ENCODE data around the gene MPV17.
"Not testable (repeated sequence)": the region's sequence is repeated elsewhere in the genome, so short reads cannot be mapped to it uniquely, and the experiment has no call there.

MPV17 gene, protein sequence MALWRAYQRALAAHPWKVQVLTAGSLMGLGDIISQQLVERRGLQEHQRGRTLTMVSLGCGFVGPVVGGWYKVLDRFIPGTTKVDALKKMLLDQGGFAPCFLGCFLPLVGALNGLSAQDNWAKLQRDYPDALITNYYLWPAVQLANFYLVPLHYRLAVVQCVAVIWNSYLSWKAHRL

DNA sequence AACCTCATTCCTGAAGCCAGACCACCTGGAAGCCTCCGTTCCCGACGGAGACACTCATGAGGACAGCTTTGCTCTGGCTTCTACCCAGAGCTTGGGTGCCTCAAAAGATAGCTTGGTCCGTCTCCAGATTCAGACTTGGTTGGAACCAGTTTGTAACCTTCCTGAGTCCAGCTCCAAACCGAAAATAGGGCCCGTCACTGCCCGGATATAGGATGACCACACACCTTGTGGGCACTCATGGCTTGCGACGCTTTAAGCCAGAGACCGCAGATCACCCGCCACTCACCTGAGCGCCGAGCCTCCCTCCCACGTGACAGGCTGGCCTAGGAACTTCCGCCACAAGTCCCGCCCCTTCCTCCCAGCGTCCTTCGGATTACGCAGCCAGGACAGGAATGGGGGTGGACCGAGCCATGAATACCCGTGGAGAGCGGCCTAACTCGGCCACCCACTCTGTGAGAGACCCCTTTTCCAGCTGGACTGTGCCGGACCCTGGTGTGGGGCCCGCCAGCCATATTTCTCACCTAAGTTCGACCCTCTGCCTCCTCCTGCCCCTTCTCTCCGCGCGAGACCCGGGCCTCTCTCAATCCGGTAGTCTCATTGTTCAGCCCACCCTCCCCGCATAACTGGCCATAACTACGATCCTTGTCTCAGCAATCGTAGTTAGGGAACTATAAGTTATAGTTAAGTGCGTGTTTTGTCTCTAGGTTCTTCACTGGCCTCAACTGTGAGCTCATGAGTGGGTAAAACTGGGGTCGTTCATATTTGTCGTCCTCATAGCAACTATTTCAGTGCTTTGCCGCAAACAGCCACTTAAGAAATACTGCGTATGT lies at the start of gene MPV17:
TSS of gene MPV17 (minus strand) at position 332 of the 830 bp plus-strand sequence. CDS start 580 bp downstream, outside the sequence.
- DNase-seq: peak; percentile 72 to 77 (median 76)

DNA sequence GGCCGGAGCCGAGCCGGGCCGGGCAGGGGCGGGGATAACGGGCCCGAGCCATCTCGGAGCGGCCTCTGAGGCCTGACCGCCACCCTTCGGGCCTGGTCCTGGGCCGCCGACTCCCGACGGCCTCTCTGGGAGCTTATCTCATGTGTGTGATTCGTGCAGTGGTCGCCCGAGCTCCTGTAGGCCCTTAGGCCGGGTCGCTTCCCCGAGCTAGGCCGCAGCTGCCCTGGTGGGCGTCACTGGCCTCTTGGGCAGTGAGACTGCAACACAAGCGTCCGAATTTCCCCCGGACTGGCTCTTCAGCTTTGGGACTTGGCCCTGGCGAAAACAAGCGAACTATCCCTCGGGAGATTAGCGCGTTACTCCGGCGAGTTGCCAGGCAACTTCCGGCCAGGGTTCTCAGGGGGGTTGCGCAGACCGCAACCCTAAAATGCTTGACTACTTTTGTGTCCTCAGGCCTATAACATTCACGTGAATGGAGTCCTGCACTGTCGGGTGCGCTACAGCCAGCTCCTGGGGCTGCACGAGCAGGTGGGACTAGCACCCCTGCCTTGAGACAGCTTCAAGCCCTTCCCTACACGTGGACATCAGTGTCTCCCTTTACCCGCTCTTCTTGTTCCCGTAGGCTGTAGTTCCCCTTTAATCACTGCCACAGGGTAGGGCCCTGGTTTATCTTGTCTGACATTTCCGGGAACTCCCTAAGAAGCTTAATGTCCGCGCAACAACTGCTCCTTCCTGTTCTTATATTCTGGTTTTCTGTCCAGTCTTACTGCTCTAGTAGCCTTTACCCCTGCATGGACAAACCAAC lies 48.1 kb upstream of the MPV17 start:
- DNase-seq: no peak

DNA sequence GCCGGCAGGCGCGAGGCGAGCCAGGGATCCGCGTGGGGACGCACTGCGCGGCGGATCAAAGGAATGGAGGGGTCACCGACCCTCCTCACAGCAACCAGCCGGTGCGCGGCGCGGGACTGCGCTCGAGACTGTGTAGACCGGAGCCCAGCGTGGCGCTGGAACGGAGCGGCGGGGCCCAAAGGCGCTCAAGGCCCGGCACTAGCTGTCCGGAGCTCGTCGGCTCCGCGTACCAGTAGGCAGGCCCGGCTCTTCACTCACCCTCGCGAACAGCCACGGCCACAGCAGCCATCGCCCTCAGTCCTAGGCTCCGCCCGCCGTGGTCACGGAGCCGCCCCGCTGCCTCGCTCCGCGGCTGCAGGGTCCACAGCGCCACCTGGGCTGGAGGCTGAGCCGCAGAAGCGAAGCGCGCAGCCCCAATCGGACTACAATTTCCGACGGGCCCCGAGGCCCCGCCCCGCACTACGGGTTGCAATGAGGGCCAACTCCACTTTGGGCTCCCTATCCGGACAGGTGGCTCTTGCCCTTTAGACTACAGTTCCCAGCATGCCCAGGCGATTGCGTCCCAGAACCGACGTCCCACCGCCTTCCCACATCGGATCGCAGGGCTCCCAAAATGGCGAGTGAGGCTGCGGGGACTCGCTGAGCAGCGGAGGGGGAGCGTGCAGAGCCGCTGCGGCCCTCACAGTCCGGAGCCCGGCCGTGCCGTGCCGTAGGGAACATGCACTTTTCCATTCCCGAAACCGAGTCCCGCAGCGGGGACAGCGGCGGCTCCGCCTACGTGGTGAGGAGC lies 47.3 kb upstream of the MPV17 start, which contains the start of the genes EIF2B4 and SNX17:
TSS of gene EIF2B4 (minus strand) at position 313 of the 790 bp plus-strand sequence. CDS start at position 289, 24 bp downstream.
TSS of gene SNX17 (plus strand) at position 591 of the 790 bp plus-strand sequence. CDS start at position 719, 128 bp downstream.
- DNase-seq: peak; percentile 96 to 99 (median 98)

DNA sequence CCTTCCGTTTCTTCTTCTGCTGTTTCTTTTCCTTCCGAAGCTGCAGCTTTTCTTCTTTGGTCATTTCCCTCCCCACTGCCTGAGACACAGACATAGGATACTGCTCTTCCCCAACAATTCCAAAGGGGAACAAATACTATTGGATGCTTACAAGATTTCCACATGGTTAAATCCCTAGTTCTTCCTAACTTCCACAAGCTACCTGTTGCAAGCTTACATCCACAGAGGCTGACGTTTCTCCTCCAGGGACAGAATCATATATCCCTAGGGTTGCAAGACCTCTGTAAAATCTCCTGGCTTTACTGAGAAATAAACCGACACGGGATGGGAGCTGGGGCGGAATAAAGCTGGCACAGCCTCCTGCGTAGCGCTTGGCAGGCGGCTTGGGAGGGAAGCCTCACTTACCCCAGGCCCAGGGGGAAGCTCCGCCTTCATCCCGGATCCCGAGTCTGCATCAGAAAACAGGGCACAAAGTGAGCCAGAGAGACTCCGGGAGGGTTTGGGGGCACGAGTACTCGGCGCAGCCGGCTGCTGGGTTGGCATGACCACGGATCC lies 46.7 kb upstream of the MPV17 start:
- DNase-seq: no peak

DNA sequence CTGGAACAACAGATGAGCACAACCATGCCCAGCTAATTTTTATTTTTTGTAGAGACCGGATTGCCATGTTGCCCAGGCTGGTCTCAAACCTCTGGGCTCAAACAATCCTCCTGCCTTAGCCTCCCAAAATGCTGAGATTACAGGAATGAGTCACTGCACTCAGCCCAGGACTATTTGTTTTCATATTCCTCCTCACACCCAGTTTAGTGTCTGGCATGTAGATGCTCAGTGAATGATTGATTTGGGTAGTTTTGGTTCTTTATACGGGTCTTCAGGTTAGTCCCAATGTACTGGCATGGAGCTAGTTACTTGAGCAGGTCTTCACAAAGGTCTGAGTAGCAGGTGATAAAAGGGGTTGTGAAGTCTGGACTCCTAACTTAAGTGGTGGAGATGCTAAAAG lies 41.0 kb upstream of the MPV17 start:
- DNase-seq: no peak

DNA sequence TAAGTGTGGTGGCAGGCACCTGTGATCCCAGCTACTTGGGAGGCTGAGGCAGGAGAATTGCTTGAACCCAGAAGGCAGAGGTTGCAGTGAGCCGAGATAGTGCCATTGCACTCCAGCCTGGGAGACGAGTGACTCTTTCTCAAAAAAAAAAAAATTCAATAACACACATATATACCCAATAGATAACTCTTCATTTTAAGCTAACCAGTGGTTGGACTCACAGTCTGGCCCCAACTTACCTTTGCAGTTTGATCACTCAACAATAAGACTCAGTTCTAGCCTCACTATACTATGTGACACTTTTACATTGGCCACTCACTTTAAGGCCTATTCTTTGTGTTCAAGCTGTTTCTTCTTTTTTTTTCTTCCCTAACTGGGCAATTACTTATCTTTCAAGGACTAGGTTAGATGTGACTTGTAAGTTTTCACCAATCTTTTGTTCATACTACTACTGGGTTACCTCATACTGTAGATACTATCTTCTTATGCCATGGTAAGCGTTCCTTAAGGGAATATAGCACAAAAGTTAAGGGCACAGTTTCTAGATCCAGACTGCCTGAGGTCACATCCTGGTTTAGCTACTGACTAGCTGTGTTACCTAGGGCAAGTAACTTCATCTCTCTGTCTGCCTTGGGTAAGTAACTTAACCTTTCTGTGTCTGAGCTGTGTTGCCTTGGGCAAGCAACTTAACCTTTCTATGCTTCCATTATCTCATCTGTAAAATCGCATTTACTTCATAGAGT lies 40.0 kb upstream of the MPV17 start:
- DNase-seq: no peak

DNA sequence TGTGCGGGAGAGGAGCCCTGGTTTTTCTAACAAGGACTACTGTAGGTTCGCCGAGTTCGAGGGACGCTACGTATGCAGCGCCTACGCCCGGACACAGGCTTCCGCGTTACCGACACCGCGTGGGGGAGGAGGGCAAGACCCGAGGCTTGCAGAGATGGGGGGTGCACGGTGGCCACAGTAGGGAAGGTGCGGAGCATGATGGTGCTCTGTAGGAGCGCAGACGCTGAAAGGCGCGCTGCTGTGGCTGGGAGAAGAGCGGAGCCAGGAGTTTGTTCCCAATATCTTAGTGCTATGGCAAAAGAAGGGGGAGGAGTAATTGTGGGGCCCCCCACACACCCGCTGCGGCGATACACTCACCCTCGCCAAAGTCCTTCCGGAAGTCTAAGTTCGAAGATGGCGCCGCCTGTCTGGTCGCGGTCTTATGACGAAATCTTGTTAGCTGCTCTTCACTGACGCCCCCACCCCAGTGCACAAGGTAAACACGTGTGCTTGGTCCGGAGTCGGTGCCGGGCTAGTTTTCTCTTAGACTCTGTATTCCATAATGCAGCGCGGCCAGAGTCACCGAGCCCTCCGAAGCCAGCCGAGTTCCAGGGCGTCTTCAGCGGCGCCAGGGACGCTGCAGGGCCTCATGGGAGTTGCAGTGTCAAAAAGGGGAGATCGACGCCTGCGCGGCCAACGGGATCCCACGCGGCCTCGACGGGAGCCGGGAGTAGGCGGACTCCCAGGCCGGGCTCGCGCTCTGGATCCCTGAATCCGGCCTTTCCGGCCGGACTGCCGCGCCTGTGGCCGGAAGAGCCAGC lies 33.7 kb upstream of the MPV17 start, which contains the start of gene GTF3C2:
TSS of gene GTF3C2 (minus strand) at position 383 of the 800 bp plus-strand sequence. CDS start 13,210 bp downstream, outside the sequence.
- peak; percentile 70 to 81 (median 74) for DNase-seq

DNA sequence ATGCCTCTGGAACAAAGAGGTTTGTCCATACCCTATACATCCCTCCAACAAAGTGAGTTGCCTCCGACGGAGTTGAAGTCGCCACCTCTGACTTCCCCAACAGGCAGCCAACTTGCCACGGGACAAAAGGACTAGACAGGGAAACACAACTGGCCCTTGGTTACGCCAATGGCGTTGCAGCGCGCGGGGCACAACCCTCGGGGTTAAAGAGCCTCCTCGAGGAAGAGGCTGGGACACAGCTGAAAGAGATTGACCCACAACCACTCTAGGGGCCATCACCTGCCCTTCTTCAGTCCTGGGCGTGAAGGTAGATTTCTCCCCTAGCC lies 33.1 kb upstream of the MPV17 start:
- DNase-seq: peak in 1 of 4 experiments; percentile 49

DNA sequence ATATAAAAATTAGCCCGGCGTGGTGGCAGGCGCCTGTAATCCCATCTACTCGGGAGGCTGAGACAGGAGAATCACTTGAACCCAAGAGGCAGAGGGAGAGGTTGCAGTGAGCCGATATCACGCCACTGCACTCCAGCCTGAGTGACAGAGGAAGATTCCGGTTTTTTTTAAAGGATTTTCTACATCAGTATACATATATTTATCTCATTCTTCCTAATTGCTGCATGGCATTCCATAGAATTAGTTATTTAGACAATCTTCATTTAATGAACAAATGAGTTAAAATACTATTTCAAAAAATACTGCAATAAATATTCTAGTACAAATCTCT lies 31.7 kb upstream of the MPV17 start:
- no peak for DNase-seq

DNA sequence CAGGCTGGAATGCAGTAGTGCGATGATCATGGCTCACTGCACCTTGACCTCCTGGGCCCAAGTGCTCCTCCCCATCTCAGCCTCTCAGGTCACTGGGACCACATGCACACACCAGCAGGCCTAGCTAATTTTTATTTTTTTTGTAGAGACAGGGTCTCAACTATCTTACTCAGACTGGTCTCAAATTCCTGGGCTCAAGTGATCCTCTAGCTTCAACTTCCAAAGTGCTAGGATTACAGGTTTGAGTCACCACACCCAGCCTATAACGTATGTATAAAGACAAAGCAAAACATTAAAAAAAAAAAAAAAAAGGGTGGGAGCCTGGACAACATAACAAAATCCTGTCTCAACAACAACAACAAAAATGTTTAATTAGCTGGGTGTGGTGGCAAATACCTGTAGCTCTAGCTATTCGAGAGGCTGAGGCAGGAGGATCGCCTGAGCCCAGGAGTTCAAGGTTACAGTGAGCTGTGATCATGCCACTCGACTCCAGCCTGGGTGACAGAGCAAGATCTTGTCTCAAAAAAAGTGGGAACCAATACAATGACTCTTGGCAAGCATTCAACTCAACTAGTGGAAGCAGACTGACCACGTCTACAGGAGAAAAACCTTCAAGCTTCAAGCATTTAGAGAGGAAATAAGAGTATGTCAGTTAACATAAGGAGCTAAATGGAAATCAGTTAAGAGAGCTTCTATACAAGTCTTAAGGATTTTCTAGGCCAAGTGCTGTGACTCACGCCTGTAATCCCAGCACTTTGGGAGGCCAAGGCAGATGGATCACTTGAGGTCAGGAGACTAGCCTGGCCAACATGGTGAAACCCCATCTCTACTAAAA lies 31.1 kb upstream of the MPV17 start:
- no peak for DNase-seq

DNA sequence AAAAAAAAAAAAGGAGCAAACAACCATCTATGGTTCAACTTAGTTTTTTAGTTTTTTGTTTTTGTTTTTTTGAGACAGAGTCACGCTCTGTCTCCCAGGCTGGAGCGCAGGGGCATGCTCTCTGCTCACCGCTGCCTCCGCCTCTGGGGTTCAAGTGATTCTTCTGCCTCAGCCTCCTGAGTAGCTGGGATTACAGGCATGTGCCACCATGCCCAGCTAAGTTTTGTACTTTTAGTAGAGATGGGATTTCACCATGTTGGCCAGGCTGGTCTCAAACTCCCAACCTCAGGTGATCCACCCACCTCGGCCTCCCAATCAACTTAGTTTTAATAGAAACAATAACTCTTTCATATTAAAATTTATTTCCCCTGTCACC lies 30.5 kb upstream of the MPV17 start:
- DNase-seq: not testable (repeated sequence)

DNA sequence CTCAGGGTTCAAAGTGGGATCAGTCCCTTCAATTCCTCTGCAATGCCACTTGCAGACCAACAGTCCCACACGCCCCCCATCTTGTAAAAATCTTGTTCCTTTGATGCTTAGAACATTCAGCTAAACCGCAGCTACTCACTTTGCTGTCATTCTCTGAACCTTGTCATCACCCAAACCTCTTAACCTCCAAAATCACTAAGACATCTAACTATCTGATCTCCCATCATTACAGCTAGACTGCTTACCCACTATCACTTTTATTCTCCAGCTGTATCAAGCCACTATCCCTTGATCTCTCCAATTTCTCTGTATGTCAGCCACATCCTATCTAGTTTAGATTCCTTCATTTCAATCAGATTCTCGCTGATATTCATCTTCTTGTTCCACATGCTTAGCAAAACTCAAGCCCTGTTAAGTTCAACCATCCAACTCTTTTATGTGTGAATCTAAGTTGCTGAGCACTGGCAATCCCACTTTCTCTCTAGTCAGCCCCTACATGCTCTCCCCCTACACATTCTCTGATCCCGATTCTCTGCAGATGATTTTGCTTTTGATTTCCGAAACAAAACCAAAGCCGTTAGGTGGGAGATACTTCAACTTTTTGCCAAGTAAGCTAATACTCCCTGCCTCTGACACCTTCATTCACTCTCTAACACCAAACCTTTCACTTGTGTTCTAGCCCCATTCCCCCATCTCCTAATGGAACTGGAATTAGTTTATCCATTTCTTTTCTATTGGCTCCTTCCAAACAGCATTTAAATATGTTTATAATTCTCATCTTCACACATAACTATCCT lies 29.1 kb upstream of the MPV17 start:
- no peak for DNase-seq

DNA sequence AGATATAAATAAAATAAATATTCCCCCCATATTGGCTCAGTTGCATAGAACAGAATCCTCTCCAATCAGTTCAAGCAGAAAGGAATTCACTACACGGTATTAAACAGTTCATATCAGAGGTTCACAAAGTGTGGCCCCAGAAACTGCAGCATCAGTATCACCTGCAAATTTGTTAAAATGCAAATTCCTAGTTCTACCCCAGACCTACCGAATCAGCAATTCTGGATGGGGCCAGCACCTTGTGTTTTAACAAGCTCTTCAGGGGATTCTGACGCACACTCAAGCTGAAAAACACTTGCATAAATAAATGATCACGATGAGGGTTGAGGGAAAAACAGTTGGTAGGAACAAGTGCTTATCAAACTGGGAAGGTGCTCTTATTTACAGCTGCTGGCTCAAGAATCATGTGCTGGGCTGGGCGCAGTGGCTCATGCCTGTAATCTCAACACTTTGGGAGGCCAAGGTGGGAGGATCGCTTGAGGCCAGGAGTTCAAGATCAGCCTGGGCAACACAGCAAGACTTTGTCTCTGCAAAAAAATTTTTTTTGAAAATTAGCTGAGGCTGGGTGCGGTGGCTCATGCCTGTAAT lies 27.3 kb upstream of the MPV17 start:
- no peak for DNase-seq

DNA sequence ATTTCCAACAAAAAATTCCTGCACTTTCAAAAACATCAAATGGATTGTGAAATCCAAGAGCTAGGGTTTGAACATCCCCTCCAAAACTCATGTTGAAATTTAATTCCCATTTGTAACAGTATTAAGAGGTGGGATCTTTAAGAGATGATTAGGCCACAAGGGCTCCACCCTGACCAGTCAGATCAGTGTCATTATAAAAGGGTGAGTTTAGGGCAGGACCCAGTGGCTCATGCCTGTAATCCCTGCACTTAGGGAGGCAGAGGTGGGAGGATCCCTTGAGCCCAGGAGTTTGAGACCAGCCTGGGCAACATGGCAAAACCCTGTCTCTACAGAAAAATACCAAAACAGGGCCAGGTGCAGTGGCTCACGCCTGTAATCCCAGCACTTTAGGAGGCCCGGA lies 24.7 kb upstream of the MPV17 start:
- no peak for DNase-seq

DNA sequence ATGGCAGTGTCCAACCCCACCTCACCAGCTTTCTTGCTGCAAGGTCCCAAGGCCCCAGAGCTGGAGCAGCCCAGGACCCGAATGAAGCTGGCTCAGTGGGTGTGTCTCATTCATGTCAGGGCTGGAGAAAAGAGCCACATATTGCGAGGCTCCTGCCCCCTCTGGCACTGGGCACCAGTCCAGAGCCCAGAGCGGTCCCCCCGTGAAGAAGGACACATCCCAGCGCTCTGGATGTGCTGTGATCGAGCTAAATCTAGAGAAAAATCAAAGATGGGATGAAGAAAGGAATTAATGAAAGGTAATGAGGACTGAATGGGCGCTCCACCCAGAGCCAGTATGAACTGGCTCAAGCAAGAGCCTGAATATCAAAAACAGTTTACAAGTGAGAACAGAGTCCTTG lies 13.3 kb upstream of the MPV17 start:
- DNase-seq: no peak

DNA sequence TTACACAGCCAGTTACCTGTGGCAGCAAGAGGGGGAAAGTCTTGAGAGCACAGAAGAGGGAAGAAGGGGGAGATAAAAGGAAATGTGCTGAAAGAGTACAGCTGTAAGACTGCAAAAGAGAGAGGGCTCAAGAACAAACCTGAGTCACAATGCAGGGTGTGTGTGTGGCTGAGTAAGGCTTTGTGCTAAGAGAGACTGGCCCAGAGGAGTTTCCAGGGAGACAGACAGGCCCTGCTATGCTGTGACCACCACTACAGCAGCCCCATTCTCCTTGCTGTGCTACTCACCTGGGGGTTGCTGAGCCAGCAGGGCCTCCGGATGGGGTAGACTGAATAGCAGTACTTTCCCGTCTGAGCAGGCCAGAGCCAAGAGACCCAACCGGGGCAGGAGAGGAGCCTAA lies 12.4 kb upstream of the MPV17 start:
- no peak for DNase-seq

DNA sequence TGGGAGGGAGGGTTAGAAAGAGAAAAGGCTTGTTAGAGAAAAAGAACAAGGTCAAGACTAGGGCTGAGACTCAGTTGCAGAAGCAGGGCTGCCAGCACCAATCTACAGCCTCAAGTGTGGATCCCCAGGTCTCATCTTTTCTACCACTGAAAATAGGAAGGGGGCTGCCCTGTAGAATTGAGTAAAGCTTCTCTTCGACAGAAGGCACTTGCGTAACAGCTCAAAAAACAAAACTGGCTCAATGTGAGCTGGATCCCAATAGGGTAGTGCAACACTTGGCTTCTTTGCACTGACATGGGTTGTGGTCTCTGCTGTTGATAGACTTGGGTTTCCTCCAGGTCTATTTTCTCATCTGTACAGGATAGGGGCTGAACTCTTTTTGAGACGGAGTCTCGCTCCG lies 1.8 kb upstream of the MPV17 start:
- no peak for DNase-seq

DNA sequence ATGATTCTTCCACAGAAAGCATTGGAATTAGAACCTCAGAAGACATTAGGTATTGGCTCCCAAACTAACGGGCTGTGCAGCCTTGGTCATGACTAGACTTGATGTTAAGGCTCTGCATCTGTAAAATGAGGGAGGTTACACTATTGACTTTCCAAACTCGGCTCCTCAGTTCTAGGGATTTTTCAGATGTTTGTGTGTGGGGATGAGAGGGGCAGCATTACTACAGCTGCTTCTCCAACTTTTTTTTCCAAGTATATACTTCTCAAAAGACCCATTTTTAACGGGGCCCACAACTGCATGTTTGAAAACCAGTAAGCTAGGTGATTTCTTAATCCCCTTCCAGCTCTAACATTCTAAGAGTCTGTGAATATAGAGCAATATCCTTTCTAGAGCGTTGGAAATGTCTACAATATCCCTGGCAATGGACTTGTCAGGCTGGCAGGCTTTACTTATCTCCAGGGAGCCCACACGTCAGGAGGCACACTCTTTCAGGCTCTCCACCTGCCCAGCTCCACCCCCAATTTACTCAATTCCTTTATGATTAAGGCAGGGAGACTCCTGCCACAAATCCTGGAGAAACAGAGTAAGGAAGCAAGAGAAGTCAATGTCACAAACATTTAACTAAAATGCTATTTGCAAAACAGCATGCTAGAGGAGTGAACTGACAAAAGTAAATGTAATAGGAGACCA lies 844 bp upstream of the MPV17 start:
- no peak for DNase-seq

All from activated CD4-positive, CD25-positive, alpha-beta regulatory T cell (primary cell).